ENCODE data around the gene RAP1GDS1.

RAP1GDS1 gene

DNA sequence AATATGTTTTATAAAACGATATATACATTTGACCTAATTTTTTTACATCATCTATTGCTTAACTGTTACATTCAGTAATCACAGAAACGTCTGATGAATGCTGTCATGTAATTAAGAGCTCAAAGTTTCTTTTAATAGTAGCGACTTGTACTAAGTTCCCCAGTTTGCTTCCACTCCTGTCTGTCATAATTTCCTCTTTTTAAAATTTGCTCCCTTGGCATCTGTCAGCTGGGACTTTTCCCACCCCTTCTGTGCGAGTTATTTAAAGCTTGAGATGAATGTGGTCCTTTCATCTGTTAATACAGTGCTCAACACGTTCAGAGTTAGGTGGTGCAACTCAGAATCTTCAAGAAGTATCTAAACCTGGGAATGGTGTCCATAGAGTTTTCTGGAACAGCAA is 1.2 kb downstream of the RAP1GDS1 start:
- no peaks in the 10 kb centered on the region for H3K27me3 ChIP-seq (ENCODE audit: insufficient read depth, low read length, poor library complexity)
- ATAC-seq (ENCODE audit: insufficient read depth, low read depth) (no peak), DNase-seq (no peak)
- H4K20me1 ChIP-seq (ENCODE audit: insufficient read depth, low read length): peaks cover 17% of the 10 kb centered on the region; the same call in 1 of the 2 replicates
- TF ChIP-seq EZH2 (IDR thresholded peaks at IDR 0.05; ENCODE audit: borderline replicate concordance, low read depth, low read length, severe bottlenecking): no peak
- TF ChIP-seq, protein P1, sequence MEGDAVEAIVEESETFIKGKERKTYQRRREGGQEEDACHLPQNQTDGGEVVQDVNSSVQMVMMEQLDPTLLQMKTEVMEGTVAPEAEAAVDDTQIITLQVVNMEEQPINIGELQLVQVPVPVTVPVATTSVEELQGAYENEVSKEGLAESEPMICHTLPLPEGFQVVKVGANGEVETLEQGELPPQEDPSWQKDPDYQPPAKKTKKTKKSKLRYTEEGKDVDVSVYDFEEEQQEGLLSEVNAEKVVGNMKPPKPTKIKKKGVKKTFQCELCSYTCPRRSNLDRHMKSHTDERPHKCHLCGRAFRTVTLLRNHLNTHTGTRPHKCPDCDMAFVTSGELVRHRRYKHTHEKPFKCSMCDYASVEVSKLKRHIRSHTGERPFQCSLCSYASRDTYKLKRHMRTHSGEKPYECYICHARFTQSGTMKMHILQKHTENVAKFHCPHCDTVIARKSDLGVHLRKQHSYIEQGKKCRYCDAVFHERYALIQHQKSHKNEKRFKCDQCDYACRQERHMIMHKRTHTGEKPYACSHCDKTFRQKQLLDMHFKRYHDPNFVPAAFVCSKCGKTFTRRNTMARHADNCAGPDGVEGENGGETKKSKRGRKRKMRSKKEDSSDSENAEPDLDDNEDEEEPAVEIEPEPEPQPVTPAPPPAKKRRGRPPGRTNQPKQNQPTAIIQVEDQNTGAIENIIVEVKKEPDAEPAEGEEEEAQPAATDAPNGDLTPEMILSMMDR (IDR thresholded peaks at IDR 0.05; ENCODE audit: borderline replicate concordance, extremely low read depth, low read length, poor library complexity, severe bottlenecking): no peak
- peaks cover 46% of the 10 kb centered on the region for H3K4me1 ChIP-seq (ENCODE audit: insufficient read depth, low read length)
- H3K9ac ChIP-seq (ENCODE audit: low read depth, low read length): peak overlapping the region; percentile 91
- H3K27ac ChIP-seq (ENCODE audit: low read length): peak overlapping the region; percentile 92
- H3K79me2 ChIP-seq (ENCODE audit: insufficient read depth, low read length): peaks cover 80% of the 10 kb centered on the region
- H3K9me3 ChIP-seq (ENCODE audit: insufficient read depth, low read length, severe bottlenecking): no peaks in the 10 kb centered on the region
- H3K4me2 ChIP-seq (ENCODE audit: insufficient read depth, low read length): peak overlapping the region; percentile 85
- H2AFZ ChIP-seq (ENCODE audit: low read depth, low read length): no peak overlapping the region; the same call in 1 of the 2 replicates
- peak overlapping the region; percentile 70 to 75 for H3K4me3 ChIP-seq (ENCODE audit: low read depth in 1 of 2, low read length in 2 of 2)
- peaks cover 6% of the 10 kb centered on the region for H3K36me3 ChIP-seq (ENCODE audit: insufficient read depth, low read length)

- peaks cover 38% of the 10 kb centered on the region for H3K4me1 ChIP-seq (ENCODE audit: insufficient read depth, low read length)
- no peaks in the 10 kb centered on the region for H3K9me3 ChIP-seq (ENCODE audit: insufficient read depth, low read length, severe bottlenecking)
- H3K36me3 ChIP-seq (ENCODE audit: insufficient read depth, low read length): peaks cover 20% of the 10 kb centered on the region
- no peak for TF ChIP-seq EZH2 (IDR thresholded peaks at IDR 0.05; ENCODE audit: borderline replicate concordance, low read depth, low read length, severe bottlenecking)
- TF ChIP-seq, protein P1 (IDR thresholded peaks at IDR 0.05; ENCODE audit: borderline replicate concordance, extremely low read depth, low read length, poor library complexity, severe bottlenecking): no peak
- H3K9ac ChIP-seq (ENCODE audit: low read depth, low read length): no peak overlapping the region
- peaks cover 99% of the 10 kb centered on the region for H3K79me2 ChIP-seq (ENCODE audit: insufficient read depth, low read length)
- H3K27ac ChIP-seq (ENCODE audit: low read length): no peak overlapping the region
- peaks cover 23% of the 10 kb centered on the region; the same call in 1 of the 2 replicates for H4K20me1 ChIP-seq (ENCODE audit: insufficient read depth, low read length)
- DNase-seq (no peak), ATAC-seq (ENCODE audit: insufficient read depth, low read depth) (no peak)
- H2AFZ ChIP-seq (ENCODE audit: low read depth, low read length): no peak overlapping the region
- H3K4me3 ChIP-seq (ENCODE audit: low read depth in 1 of 2, low read length in 2 of 2): no peak overlapping the region
- no peaks in the 10 kb centered on the region for H3K27me3 ChIP-seq (ENCODE audit: insufficient read depth, low read length, poor library complexity)
- H3K4me2 ChIP-seq (ENCODE audit: insufficient read depth, low read length): no peak overlapping the region
Observed at GRCh38 chr4:98267498-98267897, 6.3 kb downstream of the RAP1GDS1 start.

DNA sequence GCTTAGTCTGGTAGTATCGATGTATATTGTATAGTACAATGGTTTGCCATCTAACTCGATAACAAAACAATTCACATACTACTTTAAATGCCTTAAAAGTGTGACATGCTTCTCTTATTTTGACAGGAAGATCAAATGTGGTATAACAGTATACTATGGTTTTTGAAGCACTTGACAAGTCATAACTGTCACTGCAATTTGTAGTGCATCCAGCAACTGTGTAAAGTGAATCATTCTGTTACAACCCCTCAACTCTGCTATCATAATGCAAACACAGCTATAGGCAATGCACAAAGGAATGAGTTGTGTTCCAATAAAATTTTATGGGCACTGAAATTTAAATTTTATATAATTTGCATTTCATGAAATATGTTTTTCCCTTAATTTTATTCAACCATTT is 14.0 kb downstream of the RAP1GDS1 start:
- Histone ChIP-seq H3K4me2 (ENCODE audit: insufficient read depth, low read length) (no peak overlapping the region; the same call in 1 of the 2 replicates), H3K4me3 (ENCODE audit: low read depth in 1 of 2, low read length in 2 of 2) (no peak overlapping the region), H3K79me2 (ENCODE audit: insufficient read depth, low read length) (peaks cover 97% of the 10 kb centered on the region), H3K36me3 (ENCODE audit: insufficient read depth, low read length) (peaks cover 12% of the 10 kb centered on the region), H4K20me1 (ENCODE audit: insufficient read depth, low read length) (peaks cover 3% of the 10 kb centered on the region; the same call in 1 of the 2 replicates), H3K9me3 (ENCODE audit: insufficient read depth, low read length, severe bottlenecking) (no peaks in the 10 kb centered on the region), H3K9ac (ENCODE audit: low read depth, low read length) (no peak overlapping the region), H3K4me1 (ENCODE audit: insufficient read depth, low read length) (peaks cover 26% of the 10 kb centered on the region), H3K27ac (ENCODE audit: low read length) (peak overlapping the region; percentile 47; the same call in 1 of the 2 replicates), H3K27me3 (ENCODE audit: insufficient read depth, low read length, poor library complexity) (no peaks in the 10 kb centered on the region), H2AFZ (ENCODE audit: low read depth, low read length) (no peak overlapping the region)
- ATAC-seq (ENCODE audit: insufficient read depth, low read depth) (peak; percentile 68; the same call in 2 of the 3 replicates), DNase-seq (no peak)
- TF ChIP-seq, protein P1 (IDR thresholded peaks at IDR 0.05; ENCODE audit: borderline replicate concordance, extremely low read depth, low read length, poor library complexity, severe bottlenecking): no peak
- no peak for TF ChIP-seq EZH2 (IDR thresholded peaks at IDR 0.05; ENCODE audit: borderline replicate concordance, low read depth, low read length, severe bottlenecking)

Data from DND-41 (cell line).